ENCODE results near the gene DAP3. TPM values are rescaled to one million over a fixed set of nuclear protein-coding genes. Genes with fewer than 3 reads are reported as not detected.
"Not testable (repeated sequence)": the region's sequence is repeated elsewhere in the genome, so short reads cannot be mapped to it uniquely, and the experiment has no call there.

The DAP3 gene
- total RNA-seq, 2 experiments from 2014 or later, result 148 to 151 TPM

- Mint-ChIP-seq H3K4me3 (no peak overlapping the region), H3K36me3 (peaks cover 12% of the 10 kb centered on the region), H3K27ac (no peak overlapping the region), H3K4me1 (no peaks in the 10 kb centered on the region), H3K27me3 (no peaks in the 10 kb centered on the region), H3K9me3 (no peaks in the 10 kb centered on the region)
- DNase-seq, result no peak
Observed at GRCh38 chr1:155725142-155725541, 36.3 kb downstream of the DAP3 start.

GRCh38 chr1:155729031-155729898 is 40.4 kb downstream of the DAP3 start:
- H3K36me3 Mint-ChIP-seq, result peaks cover 10% of the 10 kb centered on the region
- H3K4me1 Mint-ChIP-seq, result no peaks in the 10 kb centered on the region
- no peak overlapping the region for H3K27ac Mint-ChIP-seq
- no peaks in the 10 kb centered on the region for H3K27me3 Mint-ChIP-seq
- no peak for DNase-seq
- H3K9me3 Mint-ChIP-seq, result no peaks in the 10 kb centered on the region
- H3K4me3 Mint-ChIP-seq, result no peak overlapping the region

- Mint-ChIP-seq H3K27me3 (no peaks in the 10 kb centered on the region), H3K27ac (peak overlapping the region; percentile 54), H3K4me1 (peaks cover 3% of the 10 kb centered on the region), H3K9me3 (no peaks in the 10 kb centered on the region), H3K4me3 (no peak overlapping the region), H3K36me3 (peaks cover 9% of the 10 kb centered on the region)
- DNase-seq, result no peak
Observed at GRCh38 chr1:155740995-155741394, 52.1 kb downstream of the DAP3 start.

- no peaks in the 10 kb centered on the region for H3K9me3 Mint-ChIP-seq
- DNase-seq, result no peak
- H3K36me3 Mint-ChIP-seq, result peaks cover 6% of the 10 kb centered on the region
- no peaks in the 10 kb centered on the region for H3K27me3 Mint-ChIP-seq
- H3K4me3 Mint-ChIP-seq, result no peak overlapping the region
- no peak overlapping the region for H3K27ac Mint-ChIP-seq
- H3K4me1 Mint-ChIP-seq, result peaks cover 3% of the 10 kb centered on the region
Observed at GRCh38 chr1:155741908-155742307, 53.0 kb downstream of the DAP3 start.

- peaks cover 6% of the 10 kb centered on the region for H3K4me1 Mint-ChIP-seq
- peaks cover 2% of the 10 kb centered on the region for H3K36me3 Mint-ChIP-seq
- H3K27ac Mint-ChIP-seq, result peak overlapping the region; percentile 88
- peak overlapping the region; percentile 95 for H3K4me3 Mint-ChIP-seq
- no peak for DNase-seq
- no peaks in the 10 kb centered on the region for H3K27me3 Mint-ChIP-seq
- no peaks in the 10 kb centered on the region for H3K9me3 Mint-ChIP-seq
Observed at GRCh38 chr1:155744711-155745283, 55.9 kb downstream of the DAP3 start.

- peak overlapping the region; percentile 88 for H3K27ac Mint-ChIP-seq
- peak overlapping the region; percentile 95 for H3K4me3 Mint-ChIP-seq
- H3K36me3 Mint-ChIP-seq, H3K9me3 Mint-ChIP-seq, H3K4me1 Mint-ChIP-seq, H3K27me3 Mint-ChIP-seq: not testable (repeated sequence)
- DNase-seq, result peak; percentile 96
Observed at GRCh38 chr1:155745284-155746228, 56.7 kb downstream of the DAP3 start.

GRCh38 chr1:155747586-155747985 is 58.7 kb downstream of the DAP3 start:
- not testable (repeated sequence) for H3K4me3 Mint-ChIP-seq

GRCh38 chr1:155748141-155748540 is 59.2 kb downstream of the DAP3 start:
- Mint-ChIP-seq H3K4me1 (peaks cover 11% of the 10 kb centered on the region), H3K27ac (peak overlapping the region; percentile 2)
- not testable (repeated sequence) for DNase-seq, H3K36me3 Mint-ChIP-seq, H3K9me3 Mint-ChIP-seq, H3K27me3 Mint-ChIP-seq, H3K4me3 Mint-ChIP-seq

More at GRCh38 chr1:155747586-155747985, 58.7 kb downstream of the DAP3 start:
- H3K27me3 Mint-ChIP-seq, H3K36me3 Mint-ChIP-seq, H3K9me3 Mint-ChIP-seq, DNase-seq, H3K4me1 Mint-ChIP-seq: not testable (repeated sequence)
- peak overlapping the region; percentile 43 for H3K27ac Mint-ChIP-seq

- H3K9me3 Mint-ChIP-seq, DNase-seq, H3K4me1 Mint-ChIP-seq, H3K27me3 Mint-ChIP-seq, H3K27ac Mint-ChIP-seq, H3K4me3 Mint-ChIP-seq: not testable (repeated sequence)
- H3K36me3 Mint-ChIP-seq, result peaks cover 14% of the 10 kb centered on the region
Observed at GRCh38 chr1:155759017-155759416, 70.1 kb downstream of the DAP3 start.

GRCh38 chr1:155759966-155760630 is 71.2 kb downstream of the DAP3 start:
- Mint-ChIP-seq H3K27ac (no peak overlapping the region), H3K27me3 (no peaks in the 10 kb centered on the region), H3K4me3 (no peak overlapping the region), H3K9me3 (no peaks in the 10 kb centered on the region), H3K4me1 (no peaks in the 10 kb centered on the region), H3K36me3 (peaks cover 16% of the 10 kb centered on the region)
- DNase-seq, result no peak

- Mint-ChIP-seq H3K27ac (no peak overlapping the region), H3K4me1 (no peaks in the 10 kb centered on the region), H3K27me3 (no peaks in the 10 kb centered on the region), H3K36me3 (peaks cover 17% of the 10 kb centered on the region), H3K9me3 (no peaks in the 10 kb centered on the region), H3K4me3 (no peak overlapping the region)
- DNase-seq, result no peak
Observed at GRCh38 chr1:155760751-155761475, 72.0 kb downstream of the DAP3 start.

- H3K36me3 Mint-ChIP-seq, result peaks cover 11% of the 10 kb centered on the region
- H3K27ac Mint-ChIP-seq, result no peak overlapping the region
- H3K9me3 Mint-ChIP-seq, result no peaks in the 10 kb centered on the region
- no peaks in the 10 kb centered on the region for H3K4me1 Mint-ChIP-seq
- DNase-seq, result no peak
- H3K4me3 Mint-ChIP-seq, result no peak overlapping the region
- H3K27me3 Mint-ChIP-seq, result no peaks in the 10 kb centered on the region
Observed at GRCh38 chr1:155761736-155762405, 73.0 kb downstream of the DAP3 start.

GRCh38 chr1:155763090-155763815 is 74.4 kb downstream of the DAP3 start:
- H3K27ac Mint-ChIP-seq, result peak overlapping the region; percentile 25
- H3K4me3 Mint-ChIP-seq, H3K27me3 Mint-ChIP-seq, DNase-seq, H3K9me3 Mint-ChIP-seq, H3K4me1 Mint-ChIP-seq: not testable (repeated sequence)
- peaks cover 12% of the 10 kb centered on the region for H3K36me3 Mint-ChIP-seq
